ENCODE measurements around the gene PGRMC2.

Gene PGRMC2

DNA sequence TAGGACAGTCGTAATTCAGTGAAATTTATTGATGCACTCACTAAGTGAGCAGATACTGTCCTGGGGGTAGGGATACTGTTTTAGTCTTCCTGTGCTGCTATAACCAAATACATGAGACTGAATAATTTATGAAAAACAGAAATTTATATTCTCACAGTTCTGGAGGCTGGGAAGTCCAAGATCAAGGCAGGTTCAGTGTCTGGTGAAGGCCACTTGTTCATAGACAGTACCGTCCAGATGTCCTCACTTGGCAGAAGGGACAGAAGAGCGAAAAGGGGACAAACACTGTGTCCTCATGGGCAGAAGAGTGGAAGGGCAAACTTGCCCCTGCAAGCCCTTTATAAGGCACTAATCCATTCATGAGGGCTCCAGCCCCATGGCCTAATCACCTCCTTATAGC lies 45.6 kb downstream of the PGRMC2 start:
- no peak overlapping the region for H3K27ac ChIP-seq (ENCODE audit: insufficient read depth in 1 of 2, low read depth in 1 of 2, low read length in 2 of 2, poor library complexity in 1 of 2, severe bottlenecking in 2 of 2)
- DNase-seq, result no peak
- H3K36me3 ChIP-seq (ENCODE audit: control insufficient read depth in 4 of 4, insufficient read depth in 4 of 4, low read length in 3 of 4), result no peaks in the 10 kb centered on the region
- no peaks in the 10 kb centered on the region for H3K27me3 ChIP-seq (replicated peaks in 2 of 5; ENCODE audit: control insufficient read depth in 4 of 5, insufficient read depth in 5 of 5, low read length in 4 of 5)
- peaks cover 0 to 4% (median 0%) of the 10 kb centered on the region in 5 experiments for H3K9me3 ChIP-seq (ENCODE audit: control extremely low read depth in 1 of 5, control insufficient read depth in 4 of 5, insufficient read depth in 2 of 5, low read depth in 1 of 5, low read length in 4 of 5)
- POLR2A ChIA-PET, result no interaction called here
- CTCF ChIA-PET, result interaction anchor here (1.0 kb wide), 1 partner anchor 21 kb away, joined by 3 read pairs; no protein-coding TSS in a partner anchor
- H3K4me3 ChIP-seq (ENCODE audit: control insufficient read depth in 1 of 7, extremely low read depth in 1 of 7, insufficient read depth in 4 of 7, low read depth in 2 of 7, low read length in 6 of 7), result no peak overlapping the region
- 100% methylated on average over 2 of the region's 3 CpGs for WGBS (ENCODE audit: insufficient coverage)
- H3K4me1 ChIP-seq (ENCODE audit: control extremely low read depth in 1 of 4, control insufficient read depth in 4 of 4, insufficient read depth in 4 of 4, low read length in 3 of 4), result no peaks in the 10 kb centered on the region

DNA sequence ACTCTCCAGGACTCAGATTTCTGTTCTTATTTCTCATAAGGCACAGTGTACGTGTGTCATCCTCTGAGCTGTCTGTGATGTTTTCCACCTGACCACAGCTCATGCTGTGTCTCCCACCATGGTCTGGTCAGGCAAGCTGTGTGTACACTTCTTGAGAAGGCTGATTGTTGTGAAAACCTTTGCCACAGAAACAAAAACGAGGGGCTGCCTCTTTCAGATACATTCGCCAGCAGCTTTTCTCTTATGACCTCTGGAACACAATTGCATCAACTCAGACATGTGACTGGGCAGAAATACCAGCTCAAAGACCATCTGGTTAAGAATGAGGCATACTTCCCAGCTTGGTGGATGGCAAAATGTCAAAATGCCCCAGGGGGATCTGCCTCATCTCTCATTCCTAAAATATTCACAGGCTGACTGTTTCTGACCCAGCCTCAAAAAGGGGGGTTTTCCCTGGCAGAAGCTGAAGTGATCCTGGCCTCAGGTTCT lies 46.1 kb downstream of the PGRMC2 start:
- H3K36me3 ChIP-seq (ENCODE audit: control insufficient read depth in 4 of 4, insufficient read depth in 4 of 4, low read length in 3 of 4), result no peaks in the 10 kb centered on the region
- no peaks in the 10 kb centered on the region for H3K4me1 ChIP-seq (ENCODE audit: control extremely low read depth in 1 of 4, control insufficient read depth in 4 of 4, insufficient read depth in 4 of 4, low read length in 3 of 4)
- no peak overlapping the region for H3K4me3 ChIP-seq (ENCODE audit: control insufficient read depth in 1 of 7, extremely low read depth in 1 of 7, insufficient read depth in 4 of 7, low read depth in 2 of 7, low read length in 6 of 7)
- ChIA-PET POLR2A (no interaction called here), CTCF (interaction anchor here (1.0 kb wide), 1 partner anchor 20 kb away, joined by 3 read pairs; no protein-coding TSS in a partner anchor)
- H3K27ac ChIP-seq (ENCODE audit: insufficient read depth in 1 of 2, low read depth in 1 of 2, low read length in 2 of 2, poor library complexity in 1 of 2, severe bottlenecking in 2 of 2), result no peak overlapping the region
- no peaks in the 10 kb centered on the region for H3K27me3 ChIP-seq (replicated peaks in 2 of 5; ENCODE audit: control insufficient read depth in 4 of 5, insufficient read depth in 5 of 5, low read length in 4 of 5)
- peaks cover 0 to 4% (median 0%) of the 10 kb centered on the region in 5 experiments for H3K9me3 ChIP-seq (ENCODE audit: control extremely low read depth in 1 of 5, control insufficient read depth in 4 of 5, insufficient read depth in 2 of 5, low read depth in 1 of 5, low read length in 4 of 5)
- WGBS (ENCODE audit: insufficient coverage), result 92% methylated on average over 3 of the region's 3 CpGs
- no peak for DNase-seq

DNA sequence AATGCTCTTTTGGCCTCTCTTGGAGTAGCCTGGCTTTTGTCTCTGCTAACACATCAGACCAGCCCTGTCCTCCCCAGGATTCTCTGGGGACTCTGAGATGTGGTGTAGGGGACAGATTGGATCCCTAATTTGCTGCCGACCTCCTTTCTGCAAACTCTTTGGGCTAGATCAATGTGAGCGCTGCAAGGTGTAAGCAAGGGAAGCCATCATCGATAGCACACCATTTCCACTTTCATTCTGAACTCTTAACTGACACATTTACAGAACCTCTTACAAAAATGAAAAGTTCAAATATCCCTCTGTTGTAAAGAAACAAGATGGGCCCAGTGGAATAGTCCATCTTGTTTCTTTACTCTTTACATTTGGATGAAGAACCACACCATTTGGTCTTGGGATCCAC lies 46.6 kb downstream of the PGRMC2 start:
- Histone ChIP-seq H3K4me1 (ENCODE audit: control extremely low read depth in 1 of 4, control insufficient read depth in 4 of 4, insufficient read depth in 4 of 4, low read length in 3 of 4) (no peaks in the 10 kb centered on the region), H3K27ac (ENCODE audit: insufficient read depth in 1 of 2, low read depth in 1 of 2, low read length in 2 of 2, poor library complexity in 1 of 2, severe bottlenecking in 2 of 2) (no peak overlapping the region), H3K9me3 (ENCODE audit: control extremely low read depth in 1 of 5, control insufficient read depth in 4 of 5, insufficient read depth in 2 of 5, low read depth in 1 of 5, low read length in 4 of 5) (peaks cover 0 to 2% (median 0%) of the 10 kb centered on the region in 5 experiments), H3K27me3 (replicated peaks in 2 of 5; ENCODE audit: control insufficient read depth in 4 of 5, insufficient read depth in 5 of 5, low read length in 4 of 5) (no peaks in the 10 kb centered on the region), H3K4me3 (ENCODE audit: control insufficient read depth in 1 of 7, extremely low read depth in 1 of 7, insufficient read depth in 4 of 7, low read depth in 2 of 7, low read length in 6 of 7) (no peak overlapping the region), H3K36me3 (ENCODE audit: control insufficient read depth in 4 of 4, insufficient read depth in 4 of 4, low read length in 3 of 4) (no peaks in the 10 kb centered on the region)
- DNase-seq, result no peak
- POLR2A ChIA-PET, result no interaction called here
- CTCF ChIA-PET, result interaction anchor here (1.0 kb wide), 1 partner anchor 20 kb away, joined by 3 read pairs; no protein-coding TSS in a partner anchor
- WGBS (ENCODE audit: insufficient coverage), result 100% methylated on average over 1 of the region's 3 CpGs

DNA sequence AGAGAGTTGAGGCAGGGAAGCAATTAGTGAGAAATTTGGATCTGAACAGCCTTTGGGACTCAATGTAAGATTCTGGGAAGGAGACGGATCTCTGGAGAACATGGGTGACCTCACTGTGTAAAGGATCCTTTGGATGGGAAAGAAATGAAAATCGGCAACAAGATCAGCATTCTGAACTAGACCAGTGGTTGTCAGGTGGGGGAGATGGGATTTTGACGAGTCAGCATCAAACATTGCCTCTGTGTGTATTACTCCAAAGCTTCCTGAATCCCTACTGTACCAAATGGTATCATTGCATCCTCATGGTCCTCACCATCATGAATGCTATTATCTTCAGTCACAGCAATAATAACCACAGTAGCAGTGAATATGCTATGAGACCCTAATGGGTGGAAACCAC lies 52.8 kb downstream of the PGRMC2 start:
- CTCF ChIA-PET, result no interaction called here
- POLR2A ChIA-PET, result no interaction called here
- Histone ChIP-seq H3K9me3 (ENCODE audit: control extremely low read depth in 1 of 5, control insufficient read depth in 4 of 5, insufficient read depth in 2 of 5, low read depth in 1 of 5, low read length in 4 of 5) (no peaks in the 10 kb centered on the region), H3K27me3 (replicated peaks in 2 of 5; ENCODE audit: control insufficient read depth in 4 of 5, insufficient read depth in 5 of 5, low read length in 4 of 5) (no peaks in the 10 kb centered on the region), H3K36me3 (ENCODE audit: control insufficient read depth in 4 of 4, insufficient read depth in 4 of 4, low read length in 3 of 4) (no peaks in the 10 kb centered on the region), H3K4me3 (ENCODE audit: control insufficient read depth in 1 of 7, extremely low read depth in 1 of 7, insufficient read depth in 4 of 7, low read depth in 2 of 7, low read length in 6 of 7) (no peak overlapping the region), H3K27ac (ENCODE audit: insufficient read depth in 1 of 2, low read depth in 1 of 2, low read length in 2 of 2, poor library complexity in 1 of 2, severe bottlenecking in 2 of 2) (no peak overlapping the region), H3K4me1 (ENCODE audit: control extremely low read depth in 1 of 4, control insufficient read depth in 4 of 4, insufficient read depth in 4 of 4, low read length in 3 of 4) (no peaks in the 10 kb centered on the region)
- no peak for DNase-seq
- WGBS (ENCODE audit: insufficient coverage), result 100% methylated on average over 2 of the region's 3 CpGs

DNA sequence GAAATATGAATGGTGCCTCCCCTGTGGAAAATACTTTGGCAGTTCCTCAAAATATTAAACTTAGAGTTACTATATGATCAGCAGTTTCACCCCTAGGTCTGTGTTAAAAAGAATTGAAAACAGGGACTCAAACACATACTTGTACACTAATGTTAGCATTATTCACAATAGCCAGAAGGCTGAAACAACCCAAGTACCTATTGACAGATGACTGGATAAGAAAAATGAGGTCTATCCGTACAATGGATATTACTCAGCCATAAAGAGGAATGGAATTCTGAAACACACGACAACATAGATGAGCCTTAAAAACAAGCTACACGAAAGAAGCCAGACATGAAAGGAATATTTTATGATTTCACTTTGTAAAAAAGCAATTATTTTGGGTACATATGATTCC lies 54.9 kb downstream of the PGRMC2 start:
- CTCF ChIA-PET, result interaction anchor here (0.7 kb wide), 1 partner anchor 10 kb away, joined by 3 read pairs; no protein-coding TSS in a partner anchor
- H3K27me3 ChIP-seq (replicated peaks in 2 of 5; ENCODE audit: control insufficient read depth in 4 of 5, insufficient read depth in 5 of 5, low read length in 4 of 5), result no peaks in the 10 kb centered on the region
- no peaks in the 10 kb centered on the region for H3K36me3 ChIP-seq (ENCODE audit: control insufficient read depth in 4 of 4, insufficient read depth in 4 of 4, low read length in 3 of 4)
- H3K4me3 ChIP-seq (ENCODE audit: control insufficient read depth in 1 of 7, extremely low read depth in 1 of 7, insufficient read depth in 4 of 7, low read depth in 2 of 7, low read length in 6 of 7), result no peak overlapping the region
- H3K4me1 ChIP-seq (ENCODE audit: control extremely low read depth in 1 of 4, control insufficient read depth in 4 of 4, insufficient read depth in 4 of 4, low read length in 3 of 4), result no peaks in the 10 kb centered on the region
- H3K27ac ChIP-seq (ENCODE audit: insufficient read depth in 1 of 2, low read depth in 1 of 2, low read length in 2 of 2, poor library complexity in 1 of 2, severe bottlenecking in 2 of 2), result no peak overlapping the region
- 100% methylated on average over 1 of the region's 3 CpGs for WGBS (ENCODE audit: insufficient coverage)
- POLR2A ChIA-PET, result no interaction called here
- no peak for DNase-seq
- no peaks in the 10 kb centered on the region for H3K9me3 ChIP-seq (ENCODE audit: control extremely low read depth in 1 of 5, control insufficient read depth in 4 of 5, insufficient read depth in 2 of 5, low read depth in 1 of 5, low read length in 4 of 5)

DNA sequence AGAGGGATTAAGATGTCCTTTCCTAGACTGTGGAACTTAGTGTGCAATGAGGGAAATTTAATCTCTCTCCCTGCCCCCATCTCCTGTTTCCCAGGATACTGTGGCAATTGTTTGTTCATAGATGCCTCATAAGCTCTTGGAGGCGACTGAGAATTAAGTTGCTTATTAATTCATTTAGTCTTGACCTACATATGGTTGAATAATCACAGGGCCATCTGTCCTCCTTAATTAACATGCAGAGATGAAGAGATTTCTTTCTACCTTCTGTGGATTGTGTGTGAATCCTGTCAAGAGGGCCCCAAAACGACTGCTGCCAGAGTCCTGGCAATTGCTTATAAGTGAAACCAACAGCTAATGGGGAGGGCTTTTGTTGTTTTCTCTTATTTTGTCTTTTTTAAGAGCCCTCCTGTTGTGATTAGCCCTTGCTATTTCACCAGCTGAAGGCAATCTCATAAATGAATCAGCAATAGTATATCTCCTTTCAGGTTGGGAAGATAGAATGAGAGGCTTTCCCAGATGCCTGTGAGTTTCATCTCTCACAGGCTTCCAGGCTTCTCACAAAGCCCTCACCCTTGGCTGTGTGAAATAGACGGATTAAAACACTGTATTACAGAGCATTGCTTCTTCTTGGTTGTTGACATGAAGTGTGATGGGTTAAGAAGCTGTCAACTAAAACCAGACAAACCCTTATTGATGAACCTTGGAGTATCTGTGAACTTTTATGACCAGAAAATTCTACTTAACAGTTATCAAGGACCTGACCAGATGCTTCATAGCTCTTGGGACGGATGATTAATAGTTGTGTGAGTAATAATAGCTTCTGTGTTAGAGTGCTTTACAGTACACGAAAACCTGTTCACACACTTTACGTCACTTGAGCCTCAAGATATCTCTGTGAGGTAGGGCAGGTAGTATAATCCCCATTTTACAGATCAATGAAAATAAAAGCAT lies 58.5 kb downstream of the PGRMC2 start:
- Histone ChIP-seq H3K4me3 (ENCODE audit: control insufficient read depth in 1 of 7, extremely low read depth in 1 of 7, insufficient read depth in 4 of 7, low read depth in 2 of 7, low read length in 6 of 7) (no peak overlapping the region), H3K4me1 (ENCODE audit: control extremely low read depth in 1 of 4, control insufficient read depth in 4 of 4, insufficient read depth in 4 of 4, low read length in 3 of 4) (no peaks in the 10 kb centered on the region), H3K27me3 (replicated peaks in 2 of 5; ENCODE audit: control insufficient read depth in 4 of 5, insufficient read depth in 5 of 5, low read length in 4 of 5) (no peaks in the 10 kb centered on the region), H3K9me3 (ENCODE audit: control extremely low read depth in 1 of 5, control insufficient read depth in 4 of 5, insufficient read depth in 2 of 5, low read depth in 1 of 5, low read length in 4 of 5) (no peaks in the 10 kb centered on the region), H3K36me3 (ENCODE audit: control insufficient read depth in 4 of 4, insufficient read depth in 4 of 4, low read length in 3 of 4) (no peaks in the 10 kb centered on the region), H3K27ac (ENCODE audit: insufficient read depth in 1 of 2, low read depth in 1 of 2, low read length in 2 of 2, poor library complexity in 1 of 2, severe bottlenecking in 2 of 2) (no peak overlapping the region)
- 71% methylated on average over 1 of the region's 6 CpGs for WGBS (ENCODE audit: insufficient coverage)
- ChIA-PET POLR2A (no interaction called here), CTCF (no interaction called here)
- no peak for DNase-seq

DNA sequence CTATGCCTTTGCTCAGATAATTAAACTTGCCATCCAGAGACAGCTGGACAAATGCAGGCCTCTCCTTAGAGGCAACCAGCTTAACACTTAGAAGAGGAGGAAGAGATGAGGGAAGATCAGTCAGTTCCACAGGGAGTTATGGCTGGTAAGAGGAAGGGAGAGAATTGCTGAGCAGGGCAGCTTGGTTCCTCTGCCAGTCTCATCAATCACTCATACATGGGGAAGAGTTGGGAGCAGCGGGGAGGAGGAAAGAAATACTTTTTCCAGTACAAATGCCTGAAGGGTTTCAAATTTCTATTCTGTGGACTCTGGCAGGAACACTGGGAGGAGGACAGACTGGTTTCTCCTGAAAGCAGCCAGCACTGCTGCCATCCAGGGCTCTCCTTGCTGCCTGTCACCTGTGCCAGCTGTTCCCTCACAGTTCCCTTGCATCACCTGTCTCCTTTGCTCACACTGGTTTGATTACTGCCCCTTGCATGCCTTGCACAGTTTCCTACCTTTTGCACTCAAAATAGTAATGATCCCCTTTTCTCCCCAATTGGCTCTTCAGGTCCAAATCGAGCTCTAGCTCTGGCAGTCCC lies 59.5 kb downstream of the PGRMC2 start:
- no peak overlapping the region for H3K27ac ChIP-seq (ENCODE audit: insufficient read depth in 1 of 2, low read depth in 1 of 2, low read length in 2 of 2, poor library complexity in 1 of 2, severe bottlenecking in 2 of 2)
- no peaks in the 10 kb centered on the region for H3K9me3 ChIP-seq (ENCODE audit: control extremely low read depth in 1 of 5, control insufficient read depth in 4 of 5, insufficient read depth in 2 of 5, low read depth in 1 of 5, low read length in 4 of 5)
- H3K27me3 ChIP-seq (replicated peaks in 2 of 5; ENCODE audit: control insufficient read depth in 4 of 5, insufficient read depth in 5 of 5, low read length in 4 of 5), result no peaks in the 10 kb centered on the region
- H3K36me3 ChIP-seq (ENCODE audit: control insufficient read depth in 4 of 4, insufficient read depth in 4 of 4, low read length in 3 of 4), result no peaks in the 10 kb centered on the region
- no peaks in the 10 kb centered on the region for H3K4me1 ChIP-seq (ENCODE audit: control extremely low read depth in 1 of 4, control insufficient read depth in 4 of 4, insufficient read depth in 4 of 4, low read length in 3 of 4)
- CTCF ChIA-PET, result no interaction called here
- H3K4me3 ChIP-seq (ENCODE audit: control insufficient read depth in 1 of 7, extremely low read depth in 1 of 7, insufficient read depth in 4 of 7, low read depth in 2 of 7, low read length in 6 of 7), result no peak overlapping the region
- WGBS (ENCODE audit: insufficient coverage), result 83% methylated on average over 2 of the region's 2 CpGs
- POLR2A ChIA-PET, result interaction anchor here (0.6 kb wide), 1 partner anchor 85 kb away, joined by 3 read pairs; no protein-coding TSS in a partner anchor
- DNase-seq, result no peak
